Measurements from ENCODE around the gene RDH5.

- TF ChIP-seq POLR2A (IDR thresholded peaks at IDR 0.05): no peak
- TF ChIP-seq CTCF (IDR thresholded peaks at IDR 0.05): no peak
Observed at GRCh38 chr12:55712700-55713415, 7.3 kb upstream of the RDH5 start.

Data from adrenal gland (tissue), 5 donors.